ENCODE data around the gene GALR2. TPM values are rescaled to one million over a fixed set of nuclear protein-coding genes. Genes with fewer than 3 reads are reported as not detected.

The GALR2 gene
- total and polyA plus RNA-seq, 8 donors, result 0.48 TPM; not detected in 7

- peaks cover 78 to 100% (median 100%) of the 10 kb centered on the region in 4 donors for H3K36me3 ChIP-seq
- H3K4me3 ChIP-seq, result no peak overlapping the region
- H3K27ac ChIP-seq, result no peak overlapping the region
- H3K9me3 ChIP-seq, result no peaks in the 10 kb centered on the region
- intact Hi-C loops (cut with DNase I; ENCODE audit: low total_unique reads), result no loop called here
- TF ChIP-seq, protein P1, sequence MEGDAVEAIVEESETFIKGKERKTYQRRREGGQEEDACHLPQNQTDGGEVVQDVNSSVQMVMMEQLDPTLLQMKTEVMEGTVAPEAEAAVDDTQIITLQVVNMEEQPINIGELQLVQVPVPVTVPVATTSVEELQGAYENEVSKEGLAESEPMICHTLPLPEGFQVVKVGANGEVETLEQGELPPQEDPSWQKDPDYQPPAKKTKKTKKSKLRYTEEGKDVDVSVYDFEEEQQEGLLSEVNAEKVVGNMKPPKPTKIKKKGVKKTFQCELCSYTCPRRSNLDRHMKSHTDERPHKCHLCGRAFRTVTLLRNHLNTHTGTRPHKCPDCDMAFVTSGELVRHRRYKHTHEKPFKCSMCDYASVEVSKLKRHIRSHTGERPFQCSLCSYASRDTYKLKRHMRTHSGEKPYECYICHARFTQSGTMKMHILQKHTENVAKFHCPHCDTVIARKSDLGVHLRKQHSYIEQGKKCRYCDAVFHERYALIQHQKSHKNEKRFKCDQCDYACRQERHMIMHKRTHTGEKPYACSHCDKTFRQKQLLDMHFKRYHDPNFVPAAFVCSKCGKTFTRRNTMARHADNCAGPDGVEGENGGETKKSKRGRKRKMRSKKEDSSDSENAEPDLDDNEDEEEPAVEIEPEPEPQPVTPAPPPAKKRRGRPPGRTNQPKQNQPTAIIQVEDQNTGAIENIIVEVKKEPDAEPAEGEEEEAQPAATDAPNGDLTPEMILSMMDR (IDR thresholded peaks at IDR 0.05), result no peak
- H3K27me3 ChIP-seq, result no peaks in the 10 kb centered on the region
- no peak for DNase-seq
- no peaks in the 10 kb centered on the region for H3K4me1 ChIP-seq
- 80 to 90% (median 89%) methylated on average over 14 to 17 of the region's 17 CpGs for WGBS, 5 donors
Observed at GRCh38 chr17:76090517-76091129, 16.0 kb downstream of the GALR2 start.

DNA sequence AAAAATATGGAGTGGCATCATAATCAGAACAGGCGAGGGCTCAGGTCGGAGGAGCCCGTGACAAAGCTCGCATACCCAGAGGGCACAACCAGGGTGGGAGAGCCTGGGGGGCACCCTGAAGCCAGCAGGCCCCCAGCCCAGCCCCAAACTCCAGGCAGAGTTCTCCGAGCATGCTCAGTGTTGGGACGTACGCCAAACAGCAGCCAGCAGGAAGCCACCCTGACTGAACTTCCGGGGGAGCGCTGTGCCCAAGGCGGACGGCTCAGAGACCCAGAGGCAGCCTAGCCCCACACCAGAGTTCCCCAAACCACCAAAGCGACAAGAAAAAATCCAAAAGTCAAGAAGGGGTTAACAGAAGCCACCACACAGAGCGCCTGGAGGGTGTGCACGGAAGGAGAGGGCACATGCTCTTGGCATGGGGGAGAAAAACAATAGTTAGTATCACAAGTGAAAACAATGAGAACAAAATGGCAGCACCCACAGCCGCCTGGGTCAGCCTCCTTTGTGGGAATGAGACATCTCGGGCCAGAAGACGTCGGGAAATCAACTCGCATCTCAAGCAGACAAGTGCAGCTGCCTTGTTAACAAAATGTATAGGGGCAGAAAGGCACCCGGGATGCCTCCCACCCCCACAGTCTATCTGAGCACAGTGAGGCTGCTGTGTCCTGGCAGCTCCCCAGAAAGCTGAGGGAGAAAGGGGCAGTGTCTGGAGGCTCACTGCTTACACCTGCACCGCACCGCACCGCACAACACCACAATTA is 17.1 kb downstream of the GALR2 start:
- 77 to 86% (median 78%) methylated on average over 22 to 23 of the region's 23 CpGs for WGBS, 5 donors
- TF ChIP-seq POLR2A (IDR thresholded peaks at IDR 0.05), result no peak
- TF ChIP-seq POLR2AphosphoS5 (IDR thresholded peaks at IDR 0.05), result no peak
- TF ChIP-seq EP300 (IDR thresholded peaks at IDR 0.05), result no peak
- TF ChIP-seq, protein P1 (IDR thresholded peaks at IDR 0.05), result no peak
- intact Hi-C loops (cut with DNase I; ENCODE audit: low total_unique reads), result no loop called here
- Histone ChIP-seq H3K9me3 (no peaks in the 10 kb centered on the region), H3K4me3 (no peak overlapping the region), H3K36me3 (peaks cover 72 to 100% (median 100%) of the 10 kb centered on the region in 4 donors), H3K4me1 (no peaks in the 10 kb centered on the region), H3K27me3 (no peaks in the 10 kb centered on the region), H3K27ac (no peak overlapping the region)
- DNase-seq, result no peak

DNA sequence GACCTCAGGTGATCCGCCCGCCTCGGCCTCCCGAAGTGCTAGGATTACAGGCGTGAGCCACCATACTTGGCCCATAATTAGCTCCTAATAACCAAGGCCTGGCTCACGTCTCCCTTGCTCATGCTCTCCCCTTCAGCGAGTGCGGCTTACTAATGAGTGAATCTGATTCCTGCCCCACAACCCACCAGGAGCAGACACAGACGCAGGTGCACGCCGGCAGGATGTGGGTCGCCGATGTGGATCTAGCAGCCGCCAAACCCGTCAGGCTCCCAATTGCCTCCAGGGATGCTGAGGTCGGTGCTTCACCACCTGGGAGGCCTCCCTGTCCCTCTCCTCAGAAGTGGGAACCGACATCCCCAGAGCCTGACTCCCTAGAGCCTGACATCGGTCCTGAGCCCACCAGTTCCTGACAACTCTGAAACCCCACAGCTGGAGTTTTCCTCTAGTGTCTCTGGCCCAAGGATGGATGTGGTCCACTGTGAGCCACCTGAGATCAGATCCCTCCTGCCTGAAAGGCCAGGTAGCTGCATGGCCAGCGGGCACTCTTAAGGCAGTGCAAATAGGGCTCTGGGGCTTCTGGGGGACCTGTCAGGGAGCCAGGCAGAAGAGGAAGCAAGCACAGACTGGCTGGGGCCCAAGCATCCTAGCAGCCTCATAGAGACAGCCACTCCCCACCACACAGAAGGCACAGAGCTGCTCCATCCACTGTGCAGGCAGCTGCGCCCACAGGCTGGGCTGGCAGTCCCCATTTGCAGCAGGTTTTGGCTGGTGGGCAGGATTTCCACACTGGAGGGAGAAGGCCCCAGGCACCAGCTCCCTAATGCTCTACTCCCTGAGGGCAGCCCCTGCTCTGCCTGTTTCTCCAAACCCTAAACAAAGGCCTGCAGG is 18.2 kb downstream of the GALR2 start:
- Histone ChIP-seq H3K36me3 (peaks cover 72 to 100% (median 100%) of the 10 kb centered on the region in 4 donors), H3K27ac (no peak overlapping the region), H3K27me3 (no peaks in the 10 kb centered on the region), H3K4me3 (no peak overlapping the region), H3K9me3 (no peaks in the 10 kb centered on the region), H3K4me1 (no peaks in the 10 kb centered on the region)
- WGBS, 5 donors, result 93 to 96% (median 95%) methylated on average over 19 to 20 of the region's 20 CpGs
- no peak for DNase-seq
- intact Hi-C loops (cut with DNase I; ENCODE audit: low total_unique reads), result no loop called here
- TF ChIP-seq POLR2A (IDR thresholded peaks at IDR 0.05) (no peak), EP300 (IDR thresholded peaks at IDR 0.05) (no peak), POLR2AphosphoS5 (IDR thresholded peaks at IDR 0.05) (no peak)
- TF ChIP-seq, protein P1 (IDR thresholded peaks at IDR 0.05), result no peak

GRCh38 chr17:76094046-76094445 is 19.5 kb downstream of the GALR2 start:
- intact Hi-C loops (cut with DNase I; ENCODE audit: low total_unique reads), result no loop called here
- H3K9me3 ChIP-seq, result no peaks in the 10 kb centered on the region
- no peak overlapping the region for H3K4me3 ChIP-seq
- WGBS, 5 donors, result 87 to 96% (median 88%) methylated on average over 10 to 11 of the region's 11 CpGs
- H3K36me3 ChIP-seq, result peaks cover 66 to 100% (median 99%) of the 10 kb centered on the region in 4 donors
- H3K27me3 ChIP-seq, result no peaks in the 10 kb centered on the region
- H3K27ac ChIP-seq, result no peak overlapping the region
- no peaks in the 10 kb centered on the region for H3K4me1 ChIP-seq
- DNase-seq, result no peak
- TF ChIP-seq POLR2A (IDR thresholded peaks at IDR 0.05), result no peak
- TF ChIP-seq EP300 (IDR thresholded peaks at IDR 0.05), result no peak
- TF ChIP-seq, protein P1 (IDR thresholded peaks at IDR 0.05), result no peak
- TF ChIP-seq POLR2AphosphoS5 (IDR thresholded peaks at IDR 0.05), result no peak
